ENCODE results near the gene UPF3A.

GRCh38 chr13:114259374-114259773 lies 22.0 kb upstream of the UPF3A start:
- TF ChIP-seq ZNF571 (tag by site-specific recombination; IDR thresholded peaks at IDR 0.05) (no peak), CTCF (tag by site-specific recombination; IDR thresholded peaks at IDR 0.05) (no peak), HOXD13 (CRISPR knock-in tag; IDR thresholded peaks at IDR 0.05; ENCODE audit: borderline replicate concordance) (no peak), TRIM28 (IDR thresholded peaks at IDR 0.05; ENCODE audit: borderline replicate concordance, low read length) (no peak), ZNF561 (tag by site-specific recombination; IDR thresholded peaks at IDR 0.05; ENCODE audit: borderline replicate concordance) (no peak), ZNF350 (tag by site-specific recombination; IDR thresholded peaks at IDR 0.05) (no peak), ZNF660 (tag by site-specific recombination; IDR thresholded peaks at IDR 0.05) (no peak), ZBTB17 (tag by site-specific recombination; IDR thresholded peaks at IDR 0.05) (no peak), ZNF416 (tag by site-specific recombination; IDR thresholded peaks at IDR 0.05) (no peak), ZNF274 (IDR thresholded peaks at IDR 0.05; ENCODE audit: low read length) (no peak), ZNF274 (tag by site-specific recombination; IDR thresholded peaks at IDR 0.05; ENCODE audit: borderline replicate concordance) (no peak), ZNF132 (tag by site-specific recombination; IDR thresholded peaks at IDR 0.05; ENCODE audit: borderline replicate concordance) (no peak)
- TF ChIP-seq, protein P1, sequence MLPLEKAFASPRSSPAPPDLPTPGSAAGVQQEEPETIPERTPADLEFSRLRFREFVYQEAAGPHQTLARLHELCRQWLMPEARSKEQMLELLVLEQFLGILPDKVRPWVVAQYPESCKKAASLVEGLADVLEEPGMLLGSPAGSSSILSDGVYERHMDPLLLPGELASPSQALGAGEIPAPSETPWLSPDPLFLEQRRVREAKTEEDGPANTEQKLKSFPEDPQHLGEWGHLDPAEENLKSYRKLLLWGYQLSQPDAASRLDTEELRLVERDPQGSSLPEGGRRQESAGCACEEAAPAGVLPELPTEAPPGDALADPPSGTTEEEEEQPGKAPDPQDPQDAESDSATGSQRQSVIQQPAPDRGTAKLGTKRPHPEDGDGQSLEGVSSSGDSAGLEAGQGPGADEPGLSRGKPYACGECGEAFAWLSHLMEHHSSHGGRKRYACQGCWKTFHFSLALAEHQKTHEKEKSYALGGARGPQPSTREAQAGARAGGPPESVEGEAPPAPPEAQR (tag by site-specific recombination; IDR thresholded peaks at IDR 0.05) = no peak
- TF ChIP-seq, protein P2, sequence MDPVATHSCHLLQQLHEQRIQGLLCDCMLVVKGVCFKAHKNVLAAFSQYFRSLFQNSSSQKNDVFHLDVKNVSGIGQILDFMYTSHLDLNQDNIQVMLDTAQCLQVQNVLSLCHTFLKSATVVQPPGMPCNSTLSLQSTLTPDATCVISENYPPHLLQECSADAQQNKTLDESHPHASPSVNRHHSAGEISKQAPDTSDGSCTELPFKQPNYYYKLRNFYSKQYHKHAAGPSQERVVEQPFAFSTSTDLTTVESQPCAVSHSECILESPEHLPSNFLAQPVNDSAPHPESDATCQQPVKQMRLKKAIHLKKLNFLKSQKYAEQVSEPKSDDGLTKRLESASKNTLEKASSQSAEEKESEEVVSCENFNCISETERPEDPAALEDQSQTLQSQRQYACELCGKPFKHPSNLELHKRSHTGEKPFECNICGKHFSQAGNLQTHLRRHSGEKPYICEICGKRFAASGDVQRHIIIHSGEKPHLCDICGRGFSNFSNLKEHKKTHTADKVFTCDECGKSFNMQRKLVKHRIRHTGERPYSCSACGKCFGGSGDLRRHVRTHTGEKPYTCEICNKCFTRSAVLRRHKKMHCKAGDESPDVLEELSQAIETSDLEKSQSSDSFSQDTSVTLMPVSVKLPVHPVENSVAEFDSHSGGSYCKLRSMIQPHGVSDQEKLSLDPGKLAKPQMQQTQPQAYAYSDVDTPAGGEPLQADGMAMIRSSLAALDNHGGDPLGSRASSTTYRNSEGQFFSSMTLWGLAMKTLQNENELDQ (tag by site-specific recombination; IDR thresholded peaks at IDR 0.05; ENCODE audit: low read depth) = no peak
- TF ChIP-seq, protein P3, sequence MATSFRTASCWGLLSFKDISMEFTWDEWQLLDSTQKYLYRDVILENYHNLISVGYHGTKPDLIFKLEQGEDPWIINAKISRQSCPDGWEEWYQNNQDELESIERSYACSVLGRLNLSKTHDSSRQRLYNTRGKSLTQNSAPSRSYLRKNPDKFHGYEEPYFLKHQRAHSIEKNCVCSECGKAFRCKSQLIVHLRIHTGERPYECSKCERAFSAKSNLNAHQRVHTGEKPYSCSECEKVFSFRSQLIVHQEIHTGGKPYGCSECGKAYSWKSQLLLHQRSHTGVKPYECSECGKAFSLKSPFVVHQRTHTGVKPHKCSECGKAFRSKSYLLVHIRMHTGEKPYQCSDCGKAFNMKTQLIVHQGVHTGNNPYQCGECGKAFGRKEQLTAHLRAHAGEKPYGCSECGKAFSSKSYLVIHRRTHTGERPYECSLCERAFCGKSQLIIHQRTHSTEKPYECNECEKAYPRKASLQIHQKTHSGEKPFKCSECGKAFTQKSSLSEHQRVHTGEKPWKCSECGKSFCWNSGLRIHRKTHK (tag by site-specific recombination; IDR thresholded peaks at IDR 0.05) = no peak
